DMS114 treated with DMSO at 0.1 percent for 48 hours (cell line): Measurements from ENCODE around the gene MEGF6.

Experiments used
- DNase-seq: peaks from one replicate; lab custom pipeline; 2025; ENCODE audit not compliant: unreplicated experiment; lab: John Stamatoyannopoulos, UW

The MEGF6 gene

DNA sequence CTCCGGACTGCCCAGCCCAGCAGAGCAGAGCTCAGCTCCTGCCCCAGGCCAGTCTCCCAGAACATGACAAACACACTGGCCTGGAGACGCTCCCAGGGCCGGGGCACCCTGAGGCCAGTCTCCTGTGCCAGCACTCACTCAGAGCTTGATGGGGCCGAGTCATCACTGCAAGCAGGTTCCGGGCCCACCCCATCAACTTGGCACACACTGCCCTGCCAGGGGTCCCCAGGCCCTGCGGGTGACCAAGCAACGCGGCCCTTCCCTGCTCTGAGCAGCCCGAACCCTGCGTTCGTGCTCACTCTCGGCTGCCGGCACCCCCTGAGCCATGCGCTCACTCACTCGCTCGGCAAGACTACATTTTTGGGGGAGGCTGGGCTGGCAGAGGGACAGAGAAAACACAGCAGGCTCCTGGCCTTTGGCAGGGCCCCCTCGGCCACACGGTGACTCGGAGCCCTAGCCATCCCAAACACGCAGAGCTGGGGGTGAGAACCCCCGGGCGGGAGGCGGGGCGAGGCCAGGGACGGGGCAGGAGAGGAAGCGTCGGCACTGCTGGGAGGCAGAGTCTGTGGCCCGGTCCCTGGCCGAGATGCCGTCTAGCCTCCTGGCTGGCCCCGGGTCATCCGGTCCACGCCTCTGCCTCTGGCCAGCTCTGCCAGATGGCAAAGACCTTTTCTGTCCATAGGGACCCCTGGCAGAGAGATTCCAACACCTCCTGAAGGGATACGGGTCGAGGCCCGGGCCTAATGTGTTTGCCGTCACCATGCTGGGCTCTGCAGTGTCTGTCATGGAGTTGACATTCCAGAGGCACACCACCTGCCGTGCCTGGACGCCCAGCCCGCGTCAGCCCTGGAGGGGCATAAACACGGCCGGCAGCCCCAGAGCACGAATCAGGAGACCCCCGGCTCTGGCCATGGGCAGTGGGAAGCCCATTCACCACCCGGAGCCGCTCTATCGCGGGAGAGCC is 68.0 kb downstream of the MEGF6 start:
- DNase-seq = no peak

- DNase-seq = no peak
These were observed 68.6 kb downstream of the MEGF6 start for GRCh38 chr1:3542676-3543075.

DNA sequence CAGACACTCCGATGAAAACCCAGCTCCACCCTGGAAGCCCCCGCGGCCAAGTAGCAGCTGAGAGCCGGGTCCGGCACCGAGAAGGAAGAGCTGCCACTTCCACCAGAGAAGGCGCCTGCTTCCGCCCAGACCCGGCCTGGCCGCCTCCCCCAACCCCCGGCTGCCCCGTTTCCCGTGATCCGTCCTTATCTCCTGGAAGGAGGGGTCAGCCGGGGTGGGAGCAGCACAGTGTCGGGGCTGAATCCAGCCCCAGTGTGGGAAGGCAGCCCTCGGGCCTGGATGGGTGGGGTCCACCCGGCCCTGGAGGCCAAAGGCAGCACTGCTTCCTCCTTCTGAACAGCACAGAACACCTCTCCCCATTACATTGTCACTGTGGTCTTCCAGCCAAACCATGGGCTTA is 69.4 kb downstream of the MEGF6 start:
- no peak for DNase-seq

DNA sequence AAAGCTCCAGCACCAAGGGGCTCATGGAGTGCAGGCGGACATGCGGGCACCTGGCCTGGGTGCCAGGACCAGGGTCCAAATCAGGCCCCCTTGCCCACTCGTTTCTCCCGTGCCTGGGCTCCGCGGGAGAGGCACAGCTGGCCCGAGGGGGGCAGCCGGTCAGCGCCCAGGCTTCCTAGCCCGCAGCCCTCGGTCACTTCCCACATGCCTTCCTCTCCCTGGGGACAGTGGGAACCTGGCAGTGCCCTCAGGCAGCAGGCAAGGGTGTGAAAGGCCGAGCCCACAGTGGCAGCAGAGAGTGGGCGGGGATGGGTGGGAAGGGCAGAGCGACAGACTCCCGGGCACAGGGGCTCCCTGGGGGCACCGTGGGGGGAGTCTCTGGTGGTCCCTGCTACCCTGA is 69.8 kb downstream of the MEGF6 start:
- no peak for DNase-seq

DNA sequence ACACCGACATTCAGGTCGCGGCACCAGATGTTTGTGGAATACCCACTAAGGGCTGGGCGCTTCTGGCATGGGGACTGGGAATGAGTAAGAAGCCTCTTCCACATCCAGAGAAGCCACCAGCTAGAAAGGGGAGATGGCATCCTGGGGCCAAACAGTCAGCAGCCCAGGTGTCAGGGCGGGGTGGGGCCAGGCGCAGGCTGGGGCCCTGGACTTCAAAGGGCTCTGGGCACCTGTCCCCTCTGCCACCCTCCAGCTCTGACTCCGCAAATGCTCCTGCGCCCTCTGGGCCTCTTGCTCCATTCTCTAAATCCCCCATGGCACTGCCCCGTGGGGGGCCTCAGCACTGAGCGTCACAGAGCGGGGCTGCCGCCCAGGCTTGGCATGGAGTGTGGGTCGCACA is 70.4 kb downstream of the MEGF6 start:
- no peak for DNase-seq

DNA sequence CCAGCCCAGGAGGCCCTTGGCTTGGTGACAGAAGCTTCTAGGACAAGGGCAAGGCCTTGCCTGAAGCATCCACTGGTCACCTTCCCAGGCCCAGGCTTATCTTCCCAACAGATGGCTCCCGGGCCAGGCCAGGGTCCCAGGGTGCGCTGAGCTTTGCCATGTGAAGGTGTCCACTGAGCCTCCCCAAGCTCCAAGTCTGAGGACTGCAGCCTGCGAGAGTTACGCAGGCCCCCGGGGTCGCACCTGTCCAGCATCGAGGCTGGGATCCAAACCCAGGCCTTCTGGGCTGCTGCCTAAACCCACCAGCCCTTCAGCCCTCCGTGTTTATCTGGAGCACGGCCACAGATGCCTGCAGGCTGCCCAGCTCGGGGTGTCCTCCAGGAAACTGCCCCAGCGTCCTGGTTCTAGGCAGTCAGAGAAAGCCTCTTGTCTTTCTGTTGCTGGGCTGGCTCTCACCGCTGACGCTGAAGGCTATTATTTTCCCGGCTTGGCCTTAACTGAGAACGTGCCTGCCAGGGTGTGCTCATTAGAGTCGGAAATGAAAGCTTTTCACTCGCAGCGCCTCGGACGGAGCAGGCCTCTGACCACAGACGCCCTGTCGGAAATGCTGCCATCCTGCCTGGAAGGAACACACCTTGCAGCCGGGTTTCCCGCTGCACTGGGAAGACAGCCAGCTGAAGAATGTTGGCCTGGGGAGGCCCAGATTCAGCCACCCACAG is 71.4 kb downstream of the MEGF6 start:
- DNase-seq = no peak

- no peak for DNase-seq
These were observed 73.9 kb downstream of the MEGF6 start for GRCh38 chr1:3537359-3537758.

DNA sequence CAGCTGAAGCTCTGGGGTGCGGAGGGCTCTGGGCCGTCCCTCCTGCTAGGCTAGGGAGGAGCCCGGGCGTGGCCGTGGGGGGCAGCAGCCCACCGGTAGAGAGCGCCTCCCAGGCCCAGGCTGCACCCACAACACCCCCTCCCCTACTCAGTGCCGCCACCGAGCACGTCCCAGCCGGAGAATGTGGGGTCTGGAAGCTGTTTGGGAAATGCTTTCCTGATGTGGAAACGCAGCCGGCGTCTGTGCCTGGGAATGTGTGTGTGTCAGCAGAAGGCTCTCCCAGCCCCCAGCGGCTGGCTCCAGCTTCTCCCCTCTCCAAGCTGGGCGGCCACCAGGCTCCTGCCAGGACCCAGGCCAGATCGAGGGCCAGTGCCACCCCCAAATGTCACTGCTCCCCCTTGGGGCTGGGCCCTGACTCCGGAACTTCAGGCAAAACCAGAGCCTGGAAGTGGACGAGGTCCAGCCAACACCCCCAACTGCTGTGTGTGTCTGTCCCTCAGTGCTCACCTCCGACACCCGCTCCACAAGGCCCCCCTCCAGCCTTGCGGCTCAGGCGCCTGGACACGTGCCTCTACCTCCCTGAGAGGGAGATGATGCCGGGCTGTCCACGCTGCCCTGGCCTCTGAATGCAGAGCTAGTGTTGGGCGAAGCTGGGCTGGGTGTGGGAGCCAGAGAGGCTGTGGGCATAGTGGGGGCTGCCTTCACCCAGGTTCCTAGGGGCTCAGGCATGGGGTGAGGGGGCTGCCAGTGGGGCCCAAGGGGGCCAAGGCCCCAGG is 74.7 kb downstream of the MEGF6 start:
- DNase-seq = no peak

DNA sequence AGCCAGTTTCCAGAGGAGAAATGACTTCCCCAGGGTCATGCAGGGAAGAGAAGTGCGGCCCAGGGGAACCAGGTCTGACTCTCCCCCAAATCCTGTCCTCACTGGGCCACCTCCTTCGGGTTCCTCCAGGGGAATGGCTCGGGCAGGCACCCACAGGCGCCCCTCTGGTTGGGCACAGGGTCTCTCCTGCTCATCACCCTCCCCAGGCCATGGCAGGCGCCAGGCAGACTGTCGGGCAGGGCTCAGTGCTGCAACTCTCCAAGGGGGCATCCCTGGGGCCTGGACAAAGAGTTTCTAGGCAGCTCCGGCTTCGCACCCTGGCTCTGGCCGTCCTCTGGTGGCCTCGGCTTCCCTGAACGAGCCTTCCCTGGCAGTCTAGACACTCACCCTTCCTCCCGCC is 75.6 kb downstream of the MEGF6 start:
- DNase-seq = no peak

GRCh38 chr1:3534803-3535637 is 76.3 kb downstream of the MEGF6 start:
- no peak for DNase-seq

DNA sequence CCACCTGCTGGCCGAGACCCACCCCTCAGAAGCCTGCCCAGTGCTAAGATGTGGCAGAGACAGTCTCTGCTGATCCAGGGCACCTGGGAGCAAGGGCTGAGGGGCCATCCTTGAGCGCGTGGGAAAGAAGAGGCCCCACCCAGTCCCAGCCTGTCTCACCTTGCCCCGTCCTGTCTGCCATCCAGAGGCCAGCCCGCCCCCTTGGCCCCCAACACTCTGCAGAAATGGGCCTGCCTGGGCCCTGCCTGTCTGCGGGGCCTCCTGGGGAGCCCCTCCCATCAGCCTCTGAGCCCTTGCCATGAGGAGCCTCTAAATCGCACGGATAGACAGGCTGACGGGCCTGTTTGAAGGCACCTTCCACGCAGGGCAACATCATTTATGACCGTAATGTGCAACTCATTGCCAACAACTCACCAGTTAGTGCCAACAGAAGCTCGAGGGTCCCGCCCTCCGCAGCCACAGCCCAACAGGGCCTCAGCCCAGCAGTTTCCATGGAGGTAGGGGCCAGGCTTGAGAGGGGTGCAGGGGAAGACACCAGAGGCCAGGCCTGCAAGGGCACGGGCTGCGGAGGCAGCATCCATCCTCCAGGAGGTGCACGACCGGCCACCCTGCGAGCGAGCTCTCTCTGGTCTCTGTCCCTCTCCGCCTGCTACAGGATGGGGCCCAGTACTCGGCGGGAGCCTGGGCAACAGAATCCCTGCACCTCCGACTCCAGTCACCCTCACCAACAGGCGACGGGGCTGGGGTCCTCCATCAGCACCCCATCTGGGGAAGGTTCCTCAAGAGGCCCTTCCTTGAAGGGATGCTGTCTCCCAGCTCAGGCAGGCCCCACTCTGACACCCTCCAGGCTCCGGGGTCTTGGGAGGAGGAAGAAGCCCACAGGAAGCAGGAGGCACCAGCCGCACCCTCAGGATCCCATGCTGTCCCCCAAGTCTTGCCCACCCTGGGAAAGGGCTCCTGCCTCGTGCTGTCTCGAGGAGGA is 78.0 kb downstream of the MEGF6 start:
- no peak for DNase-seq

GRCh38 chr1:3531928-3532327 is 79.4 kb downstream of the MEGF6 start:
- no peak for DNase-seq

DNA sequence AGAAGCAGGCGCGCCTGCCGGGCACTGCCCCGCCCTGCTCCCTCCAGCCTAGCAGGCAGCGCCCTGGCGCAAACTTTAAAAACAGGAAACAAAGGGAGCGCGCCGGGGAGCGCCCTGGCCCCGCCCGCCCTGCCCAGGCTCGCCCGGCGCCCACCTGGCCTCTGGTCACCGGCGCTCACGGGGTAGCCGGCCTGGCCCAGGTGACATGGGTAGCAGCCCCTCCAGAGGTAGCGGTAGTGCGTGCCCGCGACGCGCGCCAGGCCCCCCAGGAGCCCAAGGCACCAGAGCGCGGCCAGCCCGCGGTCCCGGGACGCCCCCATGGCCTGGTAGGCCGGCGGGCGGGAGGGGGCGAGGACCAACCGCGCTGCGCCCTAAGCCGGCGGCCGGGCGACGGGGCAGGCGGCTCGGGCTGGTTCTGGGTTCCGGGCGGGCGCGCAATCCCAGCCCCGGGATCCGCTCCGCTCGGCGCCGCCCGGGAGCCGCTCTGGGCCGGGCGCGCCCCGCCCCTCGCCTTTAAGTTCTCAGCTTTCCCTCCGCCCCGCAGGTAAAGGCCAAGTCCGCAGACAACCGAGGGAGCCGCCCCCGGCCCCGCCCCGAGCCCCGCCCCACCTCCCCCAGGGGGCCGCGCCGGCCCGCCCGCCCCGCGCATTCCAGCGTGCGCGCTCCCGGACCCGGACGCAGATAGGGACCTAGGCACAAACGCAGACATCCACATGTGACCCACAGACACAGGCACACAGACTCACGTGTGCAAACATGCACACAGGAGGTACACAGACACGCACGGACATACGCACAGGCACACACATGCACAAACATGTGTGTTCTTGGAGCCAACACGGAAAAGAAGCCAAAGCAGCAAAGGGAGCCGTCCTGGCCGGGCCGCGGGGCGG is 80.1 kb downstream of the MEGF6 start:
- DNase-seq = peak; percentile 30

DNA sequence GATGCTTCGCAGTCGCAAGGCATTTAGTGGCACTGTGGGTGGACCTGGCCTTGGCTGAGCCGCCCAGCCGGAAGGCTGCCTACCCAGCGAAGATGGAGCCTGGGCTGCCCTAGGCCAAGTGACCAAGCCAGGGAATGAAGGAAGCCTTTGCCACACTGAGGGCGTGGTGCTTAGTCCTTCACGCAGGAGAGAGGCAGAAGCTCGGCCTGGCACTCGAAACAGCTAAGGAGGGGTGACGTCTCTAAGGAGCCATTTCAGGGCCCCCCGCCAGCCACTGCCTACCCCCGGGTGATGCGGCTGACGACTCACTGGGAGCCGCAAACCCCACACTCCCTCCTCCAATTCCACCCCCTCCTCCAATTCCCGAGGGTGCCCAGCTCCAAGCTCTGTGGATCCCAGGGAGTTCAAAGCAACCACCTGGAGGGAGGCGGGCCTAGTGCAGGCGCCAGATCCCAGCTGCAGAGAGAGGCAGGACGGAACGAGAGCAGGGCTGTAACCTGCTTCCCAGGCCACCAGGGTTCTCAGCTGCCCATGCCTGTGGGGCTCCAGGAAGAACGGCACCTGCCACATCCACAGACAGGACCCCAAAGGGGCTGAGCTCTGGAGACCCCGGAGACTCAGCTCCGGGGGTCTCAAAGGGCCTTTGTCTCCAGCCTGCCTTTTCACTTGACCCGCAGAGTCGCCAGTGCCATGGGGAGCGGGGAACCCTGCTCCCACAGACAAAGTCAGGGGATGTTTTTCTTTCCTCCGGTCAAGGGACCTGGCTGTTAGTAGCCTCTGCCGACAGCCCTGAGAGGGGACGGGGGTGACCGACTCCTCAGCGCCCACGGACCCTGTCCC is 81.0 kb downstream of the MEGF6 start:
- DNase-seq = no peak

DNA sequence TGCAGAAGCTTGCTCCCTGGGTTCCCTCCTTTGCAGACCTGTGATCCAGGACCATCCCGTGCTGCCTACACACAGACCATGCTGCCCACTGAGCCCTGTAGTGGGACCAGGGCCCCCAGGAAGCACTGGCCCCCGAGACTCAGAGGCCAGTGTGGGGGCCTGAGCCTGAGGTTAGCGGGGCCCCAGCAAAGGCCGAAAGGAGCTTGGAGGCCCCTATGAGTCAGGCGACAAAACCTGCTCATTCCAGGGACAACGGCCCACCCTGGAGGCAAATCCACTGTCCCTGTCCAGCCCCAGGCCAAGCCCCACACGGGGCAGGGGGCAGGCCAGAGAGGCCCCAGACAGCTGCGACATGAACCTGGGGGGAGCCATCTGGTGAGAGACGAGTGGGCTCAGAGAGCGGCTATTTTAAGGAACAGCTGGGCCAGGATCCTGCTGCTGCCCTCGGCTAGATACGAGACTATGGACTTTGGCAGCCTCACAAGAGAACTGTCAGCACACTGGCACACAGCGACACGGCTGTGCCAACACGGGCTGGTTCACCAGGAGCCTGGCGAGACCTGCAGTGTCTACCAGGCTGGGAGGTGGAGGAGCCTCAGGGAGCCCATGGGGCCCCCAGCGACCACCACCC is 82.1 kb downstream of the MEGF6 start:
- no peak for DNase-seq

DNA sequence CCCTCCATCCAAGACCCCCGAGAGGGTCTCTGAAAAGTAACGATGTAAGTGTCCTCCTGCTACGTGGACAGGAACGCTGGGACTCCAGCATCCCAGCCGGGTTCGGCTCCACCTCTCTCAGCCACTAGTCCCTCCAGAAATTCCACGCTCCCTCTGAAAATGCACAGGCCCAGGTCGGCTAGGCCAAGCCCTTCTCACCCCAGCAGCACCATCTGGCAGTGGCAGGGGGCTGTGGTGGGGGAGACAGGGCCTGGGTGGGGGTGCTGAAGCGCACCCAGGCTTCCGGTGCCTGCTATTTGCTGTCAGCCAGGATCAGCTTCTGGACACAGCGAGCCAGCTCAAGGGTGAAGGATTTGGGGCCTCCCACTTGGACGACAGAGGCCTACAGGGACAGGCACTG is 83.5 kb downstream of the MEGF6 start:
- DNase-seq = no peak
